H1 (cell line): ENCODE results near the gene SHROOM3. TPM values are rescaled to one million over a fixed set of nuclear protein-coding genes. Genes with fewer than 3 reads are reported as not detected.

Experiments used
- ATF2 ChIP-seq: IDR thresholded peaks from 2 replicates; pipeline ENCODE4 v1.6.1; 2012; ENCODE audit warnings: low read length, inconsistent platforms
- CHD7 ChIP-seq: fragments of 300-600 bp; sonication (generic); IDR thresholded peaks from 2 replicates; pipeline ENCODE4 v1.7.1; 2012; ENCODE audit warnings: low read length, moderate library complexity, mild to moderate bottlenecking, inconsistent platforms; ENCODE audit not compliant: insufficient replicate concordance
- JUN ChIP-seq: IDR thresholded peaks from 2 replicates; pipeline ENCODE4 v1.6.1; 2011; ENCODE audit warnings: low read depth, mild to moderate bottlenecking, improper control_type of control experiment, low read length
- MAX ChIP-seq: IDR thresholded peaks from 2 replicates; pipeline ENCODE4 v1.6.1; 2012; ENCODE audit warnings: inconsistent platforms
- polyA plus RNA-seq, 7 experiments: library from polyadenylated mRNA; depleted of rRNA in 3 of 7; stranded (reverse) in 5 of 7; unstranded in 2 of 7; fragments of >200 nt in 5 of 7; fragments of 200-250 nt in 2 of 7; gene quantifications; 1 replicate in 5 of 7; 2 replicates in 1 of 7; 4 replicates in 1 of 7; pipeline versions ENCODE4 v1.2.1 to v1.2.3, GENCODE V29; 2011 to 2013; ENCODE audit warnings: missing spikeins in 2 of 7, mixed read lengths in 2 of 7
- total RNA-seq: library from RNA; stranded (reverse); fragmentation: NEBNext Ultra II Directional; extraction: Animal tissue kit (Norgen Biotek cat#: 25700); gene quantifications from 2 replicates; pipeline ENCODE4 v1.2.1, GENCODE V29; 2021

Gene SHROOM3
- total and polyA plus RNA-seq, 2 of the 8 experiments (the other 6 are each of a cell fraction or from before 2014, with no cell fraction given), result 15.8 to 34.0 TPM

GRCh38 chr4:76596713-76597112 lies 161.7 kb downstream of the SHROOM3 start (continued):
- no peak for TF ChIP-seq CHD7
- TF ChIP-seq MAX, result no peak
- no peak for TF ChIP-seq JUN
- no peak for TF ChIP-seq ATF2
